ENCODE measurements around the gene SPTB.

DNA sequence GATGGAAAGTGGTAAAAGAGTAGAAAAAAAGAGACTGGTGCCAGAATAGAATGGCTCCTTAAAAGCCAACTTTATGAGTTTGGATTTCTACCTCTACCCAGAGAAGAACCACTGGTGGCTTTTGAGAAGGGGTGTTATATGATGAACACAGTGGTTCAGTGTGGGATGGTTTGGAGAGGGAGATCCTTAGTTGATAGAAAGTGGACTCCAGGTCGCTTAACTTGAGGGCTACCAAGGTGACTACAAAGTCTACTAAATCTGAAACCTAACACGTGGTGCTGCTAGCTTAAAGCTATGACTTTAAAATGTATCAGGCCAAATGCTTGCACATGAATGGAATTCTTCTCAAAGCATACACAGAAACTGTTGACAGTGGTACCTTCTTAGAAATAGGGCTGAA is 8.4 kb downstream of the SPTB start:
- TF ChIP-seq CTCF (IDR thresholded peaks at IDR 0.05 in 8 of 11, conservative IDR thresholded peaks at IDR 0.05 in 3 of 11), result no peak
- no peak for TF ChIP-seq POLR2A (IDR thresholded peaks at IDR 0.05)
- TF ChIP-seq POLR2AphosphoS5 (IDR thresholded peaks at IDR 0.05), result no peak
